Adrenal gland (tissue), 12 donors: ENCODE results near the gene UHRF1. TPM values are rescaled to one million over a fixed set of nuclear protein-coding genes. Genes with fewer than 3 reads are reported as not detected.

Experiments used
- DNase-seq, 7 donors: peaks; one replicate each; pipeline ENCODE4 v3.0.0-alpha.2; 2019 to 2020
- H3K27ac ChIP-seq, 5 donors: fragments of 200-600 bp; sonication (generic) in 4 of 5; 1 replicate in 3 of 5; 2 replicates in 2 of 5; pipeline versions ENCODE4 v1.5.1 to v1.8.0; 2016 to 2020; ENCODE audit warnings: mild to moderate bottlenecking in 1 of 5
- H3K27me3 ChIP-seq: fragments of 200-600 bp; 2 replicates; pipeline ENCODE4 v1.8.0; 2021
- H3K36me3 ChIP-seq, 2 donors: fragments of 200-600 bp; replicated peaks in 1 of 2; 1 replicate in 1 of 2; 2 replicates in 1 of 2; pipeline versions ENCODE4 v1.5.1 to v1.8.0; 2018 to 2022
- H3K4me1 ChIP-seq, 2 donors: fragments of 200-600 bp; replicated peaks in 1 of 2; 1 replicate in 1 of 2; 2 replicates in 1 of 2; pipeline versions ENCODE4 v1.5.1 to v1.8.0; 2018 to 2021
- H3K4me3 ChIP-seq, 4 donors: fragments of 200-600 bp; sonication (generic) in 3 of 4; one replicate each; pipeline ENCODE4 v1.5.1; 2016 to 2018
- H3K9me3 ChIP-seq, 3 donors: fragments of 200-600 bp; sonication (generic) in 1 of 3; replicated peaks in 1 of 3; 1 replicate in 2 of 3; 2 replicates in 1 of 3; pipeline versions ENCODE4 v1.5.1 to v1.8.0; 2016 to 2021
- CTCF ChIP-seq, 6 experiments: fragments of 450-650 bp in 4 of 6; fragments of 200-600 bp in 2 of 6; sonication (generic) in 1 of 6; IDR thresholded peaks; 1 replicate in 5 of 6; 2 replicates in 1 of 6; pipeline versions ENCODE4 v1.5.1 to v1.8.0; 2016 to 2021; ENCODE audit warnings: antibody characterized with exemption in 6 of 6, mild to moderate bottlenecking in 2 of 6, moderate library complexity in 1 of 6
- POLR2A ChIP-seq, 2 donors: fragments of 450-650 bp; IDR thresholded peaks; one replicate each; pipeline ENCODE4 v1.6.1; 2017; ENCODE audit warnings: antibody characterized with exemption in 2 of 2, mild to moderate bottlenecking in 2 of 2, moderate library complexity in 1 of 2
- WGBS, 4 donors: extraction: QIAGEN DNeasy Blood & Tissue Kit in 2 of 4; methylation state at CpG; one replicate each; pipeline versions ENCODE4 v1.1.5 to v1.1.7; 2013 to 2017; 5-methylcytosine and 5-hydroxymethylcytosine counted together
- intact Hi-C, 2 donors: fragments of 100-400 bp; cut with DNase I; formaldehyde crosslinking; loops; one replicate each; pipeline versions ENCODE4 v1.14.1 to v1.15.0; 2022 to 2023
- polyA plus RNA-seq, 3 donors: library from polyadenylated mRNA; stranded (reverse); fragments of 200-250 nt in 2 of 3; fragments of 350-450 nt in 1 of 3; fragmentation: Illumina TruSeq in 1 of 3; extraction: RNeasy Lipid Tissue Mini Kit (QIAGEN cat#74804) in 1 of 3; gene quantifications; one replicate each; pipeline ENCODE4 v1.2.3, GENCODE V29; 2013 to 2014
- total RNA-seq, 9 donors: library from RNA; depleted of rRNA in 4 of 9; stranded (reverse); fragments of >200 nt in 4 of 9; fragments of 120-200 nt in 1 of 9; fragmentation: NEBNext Ultra II Directional in 1 of 9; extraction: Animal tissue kit (Norgen Biotek cat#: 25700) in 1 of 9; gene quantifications; one replicate each; pipeline versions ENCODE4 v1.1.0 to v1.2.4, GENCODE V29; 2013 to 2023
- donor health status: healthy with polysubstance abuse.
- donor health status: Bipolar disorder and iron deficiency.
- donor health status: DM: yes; HTN: yes; CAD: no.
- donor health status: DM: no; HTN: no; CAD: no.
- donor health status: DM: no; HTN: no; CAD: no.
- donor health status: DM: yes; HTN: yes; CAD: no.

The UHRF1 gene
- total and polyA plus RNA-seq, 12 donors = 0.56 to 11.0 (median 1.1) TPM

GRCh38 chr19:4980838-4981680 lies 71.8 kb downstream of the UHRF1 start:
- 76 to 85% (median 84%) methylated on average over 9 to 26 of the region's 27 CpGs for WGBS, 4 donors
- H3K36me3 ChIP-seq = no peaks in the 10 kb centered on the region
- no peak for TF ChIP-seq POLR2A (IDR thresholded peaks at IDR 0.05)
- no peak for TF ChIP-seq CTCF (IDR thresholded peaks at IDR 0.05)
- no peaks in the 10 kb centered on the region for H3K9me3 ChIP-seq
- H3K27ac ChIP-seq = no peak overlapping the region
- H3K4me3 ChIP-seq = no peak overlapping the region
- H3K27me3 ChIP-seq = no peaks in the 10 kb centered on the region
- DNase-seq = no peak
- intact Hi-C loops = no loop called here
- peaks cover 19 to 43% of the 10 kb centered on the region in 2 donors for H3K4me1 ChIP-seq

- H3K9me3 ChIP-seq = no peaks in the 10 kb centered on the region
- H3K36me3 ChIP-seq = no peaks in the 10 kb centered on the region
- intact Hi-C loops = no loop called here
- peaks cover 16 to 41% of the 10 kb centered on the region in 2 donors for H3K4me1 ChIP-seq
- 40 to 92% (median 90%) methylated on average over 1 to 3 of the region's 3 CpGs for WGBS, 4 donors
- DNase-seq = no peak
- H3K27me3 ChIP-seq = no peaks in the 10 kb centered on the region
- H3K4me3 ChIP-seq = no peak overlapping the region
- no peak overlapping the region for H3K27ac ChIP-seq
- TF ChIP-seq CTCF (IDR thresholded peaks at IDR 0.05) (no peak), POLR2A (IDR thresholded peaks at IDR 0.05) (no peak)
Measured at GRCh38 chr19:4981681-4981958, 72.3 kb downstream of the UHRF1 start.

- TF ChIP-seq POLR2A (IDR thresholded peaks at IDR 0.05) (no peak), CTCF (IDR thresholded peaks at IDR 0.05) (no peak)
- intact Hi-C loops = no loop called here
- Histone ChIP-seq H3K36me3 (no peaks in the 10 kb centered on the region), H3K4me3 (no peak overlapping the region), H3K9me3 (no peaks in the 10 kb centered on the region), H3K27me3 (no peaks in the 10 kb centered on the region), H3K27ac (peak overlapping the region in 1 of 5 donors; percentile 22), H3K4me1 (peaks cover 13 to 41% of the 10 kb centered on the region in 2 donors)
- DNase-seq = no peak
- 85 to 99% (median 90%) methylated on average over 10 to 23 of the region's 23 CpGs for WGBS, 4 donors
Measured at GRCh38 chr19:4983346-4984105, 74.2 kb downstream of the UHRF1 start.

GRCh38 chr19:4984106-4984380 lies 74.7 kb downstream of the UHRF1 start:
- intact Hi-C loops = no loop called here
- Histone ChIP-seq H3K9me3 (no peaks in the 10 kb centered on the region), H3K36me3 (no peaks in the 10 kb centered on the region), H3K4me3 (no peak overlapping the region), H3K27ac (peak overlapping the region in 1 of 5 donors; percentile 22), H3K27me3 (no peaks in the 10 kb centered on the region), H3K4me1 (peaks cover 18 to 41% of the 10 kb centered on the region in 2 donors)
- no peak for DNase-seq
- no peak for TF ChIP-seq POLR2A (IDR thresholded peaks at IDR 0.05)
- TF ChIP-seq CTCF (IDR thresholded peaks at IDR 0.05) = no peak
- 81 to 91% (median 87%) methylated on average over 5 to 7 of the region's 7 CpGs for WGBS, 4 donors
